Upper lobe of right lung (tissue), 1 donor: ENCODE results near the gene DUSP2. TPM values are rescaled to one million over a fixed set of nuclear protein-coding genes. Genes with fewer than 3 reads are reported as not detected.

Source experiments
- ATAC-seq: fragments of 200-7000 bp; cut with Tn5 transposase; one replicate; pipeline ENCODE4 v1.9.1; 2020; ENCODE audit warnings: mild to moderate bottlenecking, moderate library complexity
- DNase-seq: peaks from one replicate; pipeline ENCODE4 v3.0.0-alpha.2; 2020
- H3K27ac ChIP-seq: fragments of 200-600 bp; one replicate; pipeline ENCODE4 v1.8.0; 2022
- H3K27me3 ChIP-seq: fragments of 200-600 bp; one replicate; pipeline ENCODE4 v1.8.0; 2022; ENCODE audit warnings: mild to moderate bottlenecking
- H3K36me3 ChIP-seq: fragments of 200-600 bp; one replicate; pipeline ENCODE4 v1.8.0; 2022
- H3K4me1 ChIP-seq: fragments of 200-600 bp; one replicate; pipeline ENCODE4 v1.8.0; 2022
- H3K4me3 ChIP-seq: fragments of 200-600 bp; one replicate; pipeline ENCODE4 v1.8.0; 2022; ENCODE audit warnings: mild to moderate bottlenecking
- H3K9me3 ChIP-seq: fragments of 200-600 bp; one replicate; pipeline ENCODE4 v1.8.0; 2022
- CTCF ChIP-seq: fragments of 200-600 bp; IDR thresholded peaks from one replicate; pipeline ENCODE4 v1.8.0; 2022; ENCODE audit warnings: antibody characterized with exemption
- intact Hi-C: fragments of 100-400 bp; cut with DNase I; formaldehyde crosslinking; loops from one replicate; pipeline ENCODE4 v1.11.0; 2022
- total RNA-seq: library from RNA; stranded (reverse); fragmentation: NEBNext Ultra II Directional; extraction: Animal tissue kit (Norgen Biotek cat#: 25700); gene quantifications from one replicate; pipeline ENCODE4 v1.2.1, GENCODE V29; 2021
- donor health status: DM: no; HTN: yes; CAD: no; lungs with severe emphysema.

The DUSP2 gene
- total RNA-seq, 1 donor from 2014 or later = 4.4 TPM

GRCh38 chr2:96120991-96121390 lies 24.2 kb downstream of the DUSP2 start:
- H3K36me3 ChIP-seq = no peaks in the 10 kb centered on the region
- H3K9me3 ChIP-seq = no peaks in the 10 kb centered on the region
- ATAC-seq (no peak), DNase-seq (no peak)
- no peak for TF ChIP-seq CTCF
- intact Hi-C loops = no loop called here
- H3K4me1 ChIP-seq = no peaks in the 10 kb centered on the region
- no peak overlapping the region for H3K4me3 ChIP-seq
- H3K27ac ChIP-seq = no peak overlapping the region
- peaks cover 34% of the 10 kb centered on the region for H3K27me3 ChIP-seq

GRCh38 chr2:96120091-96120720 lies 25.0 kb downstream of the DUSP2 start:
- no peak for TF ChIP-seq CTCF
- Histone ChIP-seq H3K27ac (no peak overlapping the region), H3K36me3 (no peaks in the 10 kb centered on the region), H3K27me3 (peaks cover 42% of the 10 kb centered on the region), H3K4me3 (no peak overlapping the region), H3K4me1 (no peaks in the 10 kb centered on the region), H3K9me3 (no peaks in the 10 kb centered on the region)
- intact Hi-C loops = no loop called here
- no peak for DNase-seq
- no peak for ATAC-seq

- DNase-seq (no peak), ATAC-seq (no peak)
- no peak overlapping the region for H3K27ac ChIP-seq
- no peak for TF ChIP-seq CTCF
- no peaks in the 10 kb centered on the region for H3K9me3 ChIP-seq
- intact Hi-C loops = loop anchor here (10.0 kb wide), 1 partner anchor 95 kb away; no protein-coding TSS in a partner anchor
- no peaks in the 10 kb centered on the region for H3K36me3 ChIP-seq
- H3K4me3 ChIP-seq = no peak overlapping the region
- H3K4me1 ChIP-seq = no peaks in the 10 kb centered on the region
- peaks cover 45% of the 10 kb centered on the region for H3K27me3 ChIP-seq
Measured at GRCh38 chr2:96119389-96119751, 25.9 kb downstream of the DUSP2 start.

- H3K4me1 ChIP-seq = no peaks in the 10 kb centered on the region
- H3K27ac ChIP-seq = no peak overlapping the region
- no peaks in the 10 kb centered on the region for H3K9me3 ChIP-seq
- peaks cover 45% of the 10 kb centered on the region for H3K27me3 ChIP-seq
- no peak for ATAC-seq
- no peak for TF ChIP-seq CTCF
- H3K36me3 ChIP-seq = no peaks in the 10 kb centered on the region
- H3K4me3 ChIP-seq = no peak overlapping the region
- intact Hi-C loops = loop anchor here (10.0 kb wide), 1 partner anchor 94 kb away; no protein-coding TSS in a partner anchor
- DNase-seq = peak; percentile 55
Measured at GRCh38 chr2:96118698-96119388, 26.4 kb downstream of the DUSP2 start.

GRCh38 chr2:96117701-96118588 lies 27.3 kb downstream of the DUSP2 start:
- Histone ChIP-seq H3K27me3 (peaks cover 45% of the 10 kb centered on the region), H3K36me3 (no peaks in the 10 kb centered on the region), H3K9me3 (no peaks in the 10 kb centered on the region), H3K4me1 (no peaks in the 10 kb centered on the region), H3K4me3 (no peak overlapping the region), H3K27ac (no peak overlapping the region)
- TF ChIP-seq CTCF = no peak
- intact Hi-C loops = loop anchor here (10.0 kb wide), 1 partner anchor 93 kb away; no protein-coding TSS in a partner anchor
- ATAC-seq (no peak), DNase-seq (peak; percentile 52)
